Activated T-cell treated with anti-CD3 and anti-CD28 coated beads, Interleukin-2, amount 50 U/mL, for 1 hour (primary cell): ENCODE results near the gene HSPG2.
"Not testable (repeated sequence)": the region's sequence is repeated elsewhere in the genome, so short reads cannot be mapped to it uniquely, and the experiment has no call there.

Experiments used
- DNase-seq: peaks from one replicate; pipeline ENCODE4 v3.0.0-alpha.2; 2020

HSPG2 gene

GRCh38 chr1:21937034-21937371, at the start of gene HSPG2:
Gene HSPG2 (minus strand): TSS chr1:21937310. CDS start chr1:21937217, 93 bp downstream.
- no peak for DNase-seq

DNA sequence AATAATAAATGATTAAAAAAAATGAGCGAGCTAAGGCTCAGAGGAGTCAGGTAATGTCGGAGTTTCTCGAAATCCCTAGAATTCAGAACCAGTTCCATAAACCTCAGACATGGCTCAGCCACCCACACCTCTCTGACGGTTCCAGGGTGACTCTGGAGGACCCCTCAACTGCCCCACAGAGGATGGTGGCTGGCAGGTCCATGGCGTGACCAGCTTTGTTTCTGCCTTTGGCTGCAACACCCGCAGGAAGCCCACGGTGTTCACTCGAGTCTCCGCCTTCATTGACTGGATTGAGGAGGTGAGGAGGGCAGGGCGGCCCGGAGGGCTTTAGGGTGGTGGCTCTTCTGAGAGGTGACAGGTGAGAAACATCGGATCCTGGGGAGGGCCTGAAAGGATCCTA, 49.3 kb upstream of the HSPG2 start:
- not testable (repeated sequence) for DNase-seq

- DNase-seq: not testable (repeated sequence)
Observed at GRCh38 chr1:21985893-21986292, 48.8 kb upstream of the HSPG2 start.

- DNase-seq: not testable (repeated sequence)
Observed at GRCh38 chr1:21983539-21983938, 46.4 kb upstream of the HSPG2 start.

GRCh38 chr1:21982122-21982521, 45.0 kb upstream of the HSPG2 start:
- not testable (repeated sequence) for DNase-seq

DNA sequence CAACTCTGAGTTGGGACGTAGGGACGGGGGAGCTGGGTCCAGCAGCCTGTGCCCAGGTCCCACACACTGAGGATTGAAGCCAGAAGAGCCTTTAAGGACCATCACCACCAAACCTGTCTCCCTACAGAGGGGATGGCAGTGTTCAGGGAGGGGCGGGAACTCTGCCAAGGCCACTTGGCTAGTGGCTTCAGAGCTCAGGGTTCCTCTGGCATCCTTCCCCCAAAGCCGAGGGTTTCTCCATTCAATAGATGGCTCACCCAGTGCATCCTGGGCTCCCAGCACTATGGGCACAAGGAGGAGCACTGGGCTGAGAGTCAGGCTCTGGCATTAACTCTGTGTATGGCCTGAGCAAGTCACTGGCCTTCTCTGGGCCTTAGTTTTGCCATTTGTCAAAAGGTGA, 44.1 kb upstream of the HSPG2 start:
- DNase-seq: not testable (repeated sequence)

- not testable (repeated sequence) for DNase-seq
Observed at GRCh38 chr1:21980515-21981220, 43.6 kb upstream of the HSPG2 start.

GRCh38 chr1:21978209-21978608, 41.1 kb upstream of the HSPG2 start:
- not testable (repeated sequence) for DNase-seq

- not testable (repeated sequence) for DNase-seq
Observed at GRCh38 chr1:21976703-21977239, 39.7 kb upstream of the HSPG2 start, which contains the start of gene CELA3B. Gene CELA3B (plus strand): TSS chr1:21977022. CDS start chr1:21977040, 18 bp downstream.

- DNase-seq: not testable (repeated sequence)
Observed at GRCh38 chr1:21975296-21975695, 38.2 kb upstream of the HSPG2 start.

GRCh38 chr1:21974699-21975098, 37.6 kb upstream of the HSPG2 start:
- not testable (repeated sequence) for DNase-seq

GRCh38 chr1:21973948-21974347, 36.8 kb upstream of the HSPG2 start:
- DNase-seq: not testable (repeated sequence)

DNA sequence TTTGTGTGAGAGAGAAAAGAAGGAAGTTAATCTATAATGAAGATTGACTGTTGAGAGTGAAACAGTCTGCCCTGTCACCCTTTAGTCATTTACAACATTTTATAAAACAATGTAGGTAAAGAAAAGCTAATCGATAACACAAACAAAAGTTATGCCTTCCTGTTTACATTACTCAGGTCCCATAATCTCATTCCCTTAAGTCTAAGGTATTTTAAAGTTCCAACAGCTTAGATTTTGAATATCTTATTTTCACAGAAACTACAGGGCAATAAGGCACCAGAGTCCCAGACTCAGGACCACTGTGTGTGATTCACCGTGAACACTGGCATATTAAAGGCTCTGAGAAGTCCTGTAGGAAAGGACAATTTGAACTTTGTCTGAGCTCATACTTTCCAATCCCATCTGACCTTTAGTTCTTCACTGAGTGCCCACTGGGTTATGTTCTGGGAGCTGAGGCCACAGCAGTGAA, 35.9 kb upstream of the HSPG2 start:
- DNase-seq: not testable (repeated sequence)

DNA sequence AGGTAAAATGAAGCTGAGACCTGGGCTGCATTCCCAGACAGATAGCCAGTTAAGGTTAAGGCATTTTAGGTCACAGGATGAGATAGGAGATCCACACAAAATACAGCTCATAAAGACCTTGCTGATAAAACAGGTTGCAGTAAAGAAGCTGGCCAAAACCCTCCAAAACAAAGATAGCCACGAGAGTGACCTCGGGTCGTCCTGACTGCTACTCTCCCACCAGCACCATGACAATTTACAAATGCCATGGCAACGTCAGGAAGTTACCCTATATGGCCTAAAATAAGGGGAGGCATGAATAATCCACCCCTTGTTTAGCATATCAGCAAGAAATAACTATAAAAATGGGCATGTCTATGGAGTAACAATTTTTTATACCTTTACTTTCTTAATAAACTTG, 33.4 kb upstream of the HSPG2 start:
- not testable (repeated sequence) for DNase-seq

DNA sequence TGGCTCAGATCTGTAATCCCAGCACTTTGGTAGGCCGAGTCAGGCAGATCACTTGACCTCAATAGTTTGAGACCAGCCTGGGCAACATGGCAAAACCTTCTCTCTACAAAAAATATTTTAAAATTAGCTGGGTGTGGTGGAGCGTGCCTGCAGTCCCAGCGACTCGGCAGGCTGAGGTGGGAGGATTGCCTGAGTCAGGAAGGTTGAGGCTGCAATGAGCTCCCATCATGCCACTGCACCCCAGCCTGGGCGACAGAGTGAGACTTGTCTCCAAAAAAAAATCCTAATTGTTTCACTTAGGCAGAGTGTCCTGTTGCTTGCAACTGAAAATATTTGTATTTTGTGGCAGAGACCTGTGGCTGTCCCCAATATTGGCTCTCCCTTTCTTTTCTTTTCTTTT, 32.0 kb upstream of the HSPG2 start:
- not testable (repeated sequence) for DNase-seq

GRCh38 chr1:21967216-21967615, 30.1 kb upstream of the HSPG2 start:
- not testable (repeated sequence) for DNase-seq

DNA sequence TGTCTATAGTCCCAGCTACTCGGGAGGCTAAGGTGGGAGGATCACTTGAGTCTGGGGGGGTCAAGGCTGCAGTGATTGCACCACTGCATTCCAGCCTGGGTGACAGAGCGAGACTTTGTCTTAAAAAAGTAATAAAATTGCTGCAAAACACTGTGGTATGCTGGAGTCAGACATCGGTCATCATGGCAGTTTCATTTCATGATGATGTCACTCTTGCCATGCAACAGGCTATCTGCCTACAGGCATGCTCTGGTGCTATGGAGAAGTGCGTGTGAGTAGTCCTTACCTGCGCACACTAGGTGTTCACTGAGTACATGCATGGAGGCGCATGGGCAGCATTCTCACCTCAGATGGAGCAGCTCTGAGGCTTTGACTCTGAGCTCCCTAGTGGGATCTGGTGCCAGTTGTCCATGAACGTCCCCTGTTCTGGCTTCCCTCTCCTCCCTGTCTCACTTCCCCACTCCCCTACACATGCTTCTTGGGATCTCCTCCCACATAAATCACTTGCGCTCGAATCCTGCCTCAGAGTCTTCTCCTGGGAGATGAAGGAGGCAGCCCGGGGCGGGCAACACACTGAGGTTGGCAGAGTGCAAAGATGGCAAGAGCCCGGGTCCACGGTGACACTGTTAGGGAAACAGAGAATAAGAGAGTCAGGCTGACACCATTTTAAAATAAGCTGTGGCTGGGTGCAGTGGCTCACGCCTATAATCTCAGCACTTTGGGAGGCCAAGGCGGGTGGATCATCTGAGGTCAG, 29.3 kb upstream of the HSPG2 start:
- DNase-seq: no peak

- DNase-seq: peak; percentile 88
Observed at GRCh38 chr1:21963477-21964217, 26.5 kb upstream of the HSPG2 start.

DNA sequence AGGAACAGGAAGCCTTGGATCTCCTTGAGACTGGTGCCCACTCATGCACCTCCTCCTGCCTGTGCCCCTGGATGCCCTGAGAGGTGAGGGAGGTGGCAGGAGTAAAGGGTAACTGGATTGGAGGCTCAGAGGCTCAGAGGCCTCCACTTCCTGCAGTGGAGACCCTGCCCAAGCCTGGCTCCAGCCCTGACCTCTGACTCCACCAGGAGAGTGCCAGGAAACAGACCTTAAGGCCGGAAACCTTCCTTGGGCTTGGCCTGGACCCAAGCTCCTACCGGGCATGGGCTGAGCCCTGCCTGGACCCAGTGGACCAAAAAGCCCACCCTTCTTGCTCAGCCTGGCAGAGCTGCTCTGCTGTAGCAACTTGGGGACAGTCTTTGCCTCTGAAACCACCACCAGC, 24.7 kb upstream of the HSPG2 start:
- no peak for DNase-seq

GRCh38 chr1:21961337-21961736, 24.2 kb upstream of the HSPG2 start:
- no peak for DNase-seq

DNA sequence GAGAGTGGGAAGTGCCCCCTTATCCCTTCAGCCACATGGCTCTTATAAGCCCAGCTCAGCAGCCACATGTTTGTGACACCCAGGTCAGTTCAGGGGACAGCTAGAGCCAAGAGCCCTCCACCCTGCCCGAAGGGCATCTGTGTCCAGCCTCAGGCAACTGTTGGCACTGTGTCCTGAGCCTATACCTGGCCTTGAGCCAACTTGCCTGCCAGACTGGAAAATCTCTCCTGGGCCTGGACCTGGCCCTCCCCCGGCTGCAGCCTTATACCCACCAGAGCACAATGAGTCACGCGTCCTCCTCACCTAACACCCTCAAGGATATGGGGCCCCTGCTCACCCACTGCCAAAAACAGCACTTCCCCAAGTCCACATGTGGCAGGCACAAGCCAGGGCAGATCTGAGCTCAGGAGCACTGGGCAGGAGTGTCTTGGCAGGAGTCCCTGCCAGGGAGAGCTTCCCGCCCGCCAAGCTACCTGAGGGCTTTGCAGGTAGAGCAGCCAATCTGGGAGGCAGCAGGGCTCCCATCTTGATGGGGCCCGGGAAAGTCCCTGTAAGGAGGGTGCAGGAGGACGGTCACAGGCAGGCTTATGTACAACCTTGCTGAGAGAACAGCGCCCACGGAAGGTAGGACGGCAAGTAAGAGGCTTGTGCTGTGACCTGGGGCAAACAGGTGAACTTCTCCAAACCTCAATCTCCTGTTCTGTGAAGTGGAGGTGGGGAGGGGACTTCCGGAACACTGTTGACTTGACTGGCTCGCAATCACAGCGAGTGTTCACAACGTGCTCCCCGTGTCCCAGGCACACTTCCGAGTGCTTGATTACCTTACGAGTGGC, 19.8 kb upstream of the HSPG2 start:
- DNase-seq: peak; percentile 59
